Measurements from ENCODE around the gene SLC35F3. TPM values are rescaled to one million over a fixed set of nuclear protein-coding genes. Genes with fewer than 3 reads are reported as not detected.

Gene SLC35F3
- total RNA-seq, 3 donors from 2014 or later = 0.17 to 0.89 (median 0.20) TPM

DNA sequence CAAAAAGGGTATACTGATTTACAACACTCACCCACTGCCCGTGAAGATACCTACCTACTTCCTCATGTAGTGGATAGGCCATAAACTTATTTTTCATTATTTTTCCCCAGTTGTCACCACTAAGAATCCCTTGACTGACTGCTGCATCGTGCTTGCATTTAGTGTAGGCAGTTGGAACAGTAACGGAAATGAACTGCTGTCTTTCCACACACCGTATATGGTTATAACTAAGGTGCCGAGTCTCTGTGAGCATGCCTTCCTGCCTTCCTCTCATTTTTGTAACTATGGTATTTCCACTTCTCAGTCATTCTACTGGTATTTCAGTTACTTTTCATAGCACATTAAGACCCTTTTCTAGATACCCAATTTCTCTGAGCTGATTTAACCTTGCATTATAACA is 36.4 kb downstream of the SLC35F3 start:
- intact Hi-C loops (cut with DNase I, micrococcal nuclease) = no loop called here
- no peak for DNase-seq
- TF ChIP-seq, protein P1, sequence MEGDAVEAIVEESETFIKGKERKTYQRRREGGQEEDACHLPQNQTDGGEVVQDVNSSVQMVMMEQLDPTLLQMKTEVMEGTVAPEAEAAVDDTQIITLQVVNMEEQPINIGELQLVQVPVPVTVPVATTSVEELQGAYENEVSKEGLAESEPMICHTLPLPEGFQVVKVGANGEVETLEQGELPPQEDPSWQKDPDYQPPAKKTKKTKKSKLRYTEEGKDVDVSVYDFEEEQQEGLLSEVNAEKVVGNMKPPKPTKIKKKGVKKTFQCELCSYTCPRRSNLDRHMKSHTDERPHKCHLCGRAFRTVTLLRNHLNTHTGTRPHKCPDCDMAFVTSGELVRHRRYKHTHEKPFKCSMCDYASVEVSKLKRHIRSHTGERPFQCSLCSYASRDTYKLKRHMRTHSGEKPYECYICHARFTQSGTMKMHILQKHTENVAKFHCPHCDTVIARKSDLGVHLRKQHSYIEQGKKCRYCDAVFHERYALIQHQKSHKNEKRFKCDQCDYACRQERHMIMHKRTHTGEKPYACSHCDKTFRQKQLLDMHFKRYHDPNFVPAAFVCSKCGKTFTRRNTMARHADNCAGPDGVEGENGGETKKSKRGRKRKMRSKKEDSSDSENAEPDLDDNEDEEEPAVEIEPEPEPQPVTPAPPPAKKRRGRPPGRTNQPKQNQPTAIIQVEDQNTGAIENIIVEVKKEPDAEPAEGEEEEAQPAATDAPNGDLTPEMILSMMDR (IDR thresholded peaks at IDR 0.05) = no peak
- no peak for ATAC-seq
- Histone ChIP-seq H3K36me3 (ENCODE audit: low read depth) (no peaks in the 10 kb centered on the region), H3K4me1 (ENCODE audit: low read depth) (no peaks in the 10 kb centered on the region), H3K4me3 (no peak overlapping the region), H3K9me3 (no peaks in the 10 kb centered on the region)

DNA sequence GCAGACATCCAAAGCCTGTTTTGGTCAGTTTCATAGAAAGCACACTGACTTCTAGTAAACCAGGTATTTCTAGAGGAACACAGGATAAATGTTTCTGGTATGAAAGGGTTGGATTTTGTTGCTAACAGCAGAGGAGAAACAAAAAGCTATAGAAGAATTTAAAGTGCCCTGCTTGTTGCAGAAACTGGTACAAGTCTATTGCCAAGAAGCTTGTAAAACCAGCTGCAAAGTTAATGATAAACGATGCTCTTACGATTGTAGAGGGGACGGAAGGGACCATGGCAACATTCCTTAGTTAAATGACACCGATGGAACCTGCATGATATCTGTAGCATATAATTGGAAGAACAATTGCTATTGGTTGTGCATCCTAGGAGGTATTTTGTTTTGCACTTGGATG is 40.1 kb downstream of the SLC35F3 start:
- no peak overlapping the region for H3K4me3 ChIP-seq
- intact Hi-C loops (cut with DNase I, micrococcal nuclease) = no loop called here
- H3K4me1 ChIP-seq (ENCODE audit: low read depth) = no peaks in the 10 kb centered on the region
- DNase-seq (no peak), ATAC-seq (no peak)
- no peaks in the 10 kb centered on the region for H3K9me3 ChIP-seq
- TF ChIP-seq, protein P1 (IDR thresholded peaks at IDR 0.05) = no peak
- no peaks in the 10 kb centered on the region for H3K36me3 ChIP-seq (ENCODE audit: low read depth)

DNA sequence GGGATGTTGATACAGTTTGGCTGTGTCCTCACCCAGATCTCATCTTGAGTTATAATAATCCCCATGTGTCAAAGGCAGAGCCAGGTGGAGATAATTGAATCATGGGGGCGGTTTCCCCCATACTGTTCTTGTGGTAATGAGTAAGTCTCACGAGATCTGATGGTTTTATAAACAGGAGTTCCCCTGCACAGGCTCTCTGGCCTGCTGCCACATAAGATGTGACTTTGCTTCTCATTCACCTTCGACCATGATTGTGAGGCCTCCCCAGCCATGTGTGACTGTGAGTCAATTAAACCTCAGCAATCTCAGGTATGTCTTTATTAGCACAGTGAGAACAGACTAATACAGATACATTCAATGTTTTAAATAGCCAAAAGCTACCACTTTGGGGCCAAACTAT is 41.1 kb downstream of the SLC35F3 start:
- no peaks in the 10 kb centered on the region for H3K4me1 ChIP-seq (ENCODE audit: low read depth)
- DNase-seq = no peak
- intact Hi-C loops (cut with DNase I, micrococcal nuclease) = no loop called here
- no peaks in the 10 kb centered on the region for H3K36me3 ChIP-seq (ENCODE audit: low read depth)
- no peaks in the 10 kb centered on the region for H3K9me3 ChIP-seq
- no peak for ATAC-seq
- TF ChIP-seq, protein P1 (IDR thresholded peaks at IDR 0.05) = no peak
- H3K4me3 ChIP-seq = no peak overlapping the region

DNA sequence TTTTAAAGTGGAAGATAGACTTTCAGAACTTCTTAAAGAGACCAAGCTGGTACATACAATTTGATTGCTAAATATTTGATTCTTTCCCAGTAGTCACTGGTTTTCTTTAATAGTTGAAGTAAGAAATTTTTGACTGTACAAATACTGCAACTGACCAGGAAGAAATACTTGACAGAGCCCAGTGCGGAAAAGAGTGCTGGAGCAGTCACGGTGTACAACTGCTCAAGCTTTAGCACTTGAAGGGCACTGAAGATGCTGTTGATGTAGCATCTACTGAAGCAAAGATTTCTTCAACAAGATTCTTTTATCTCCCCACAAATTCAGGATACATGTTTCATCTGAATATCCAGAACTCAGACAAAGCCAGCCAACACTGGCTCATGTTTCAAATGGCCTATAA is 41.5 kb downstream of the SLC35F3 start:
- TF ChIP-seq, protein P1 (IDR thresholded peaks at IDR 0.05) = no peak
- no peaks in the 10 kb centered on the region for H3K4me1 ChIP-seq (ENCODE audit: low read depth)
- H3K36me3 ChIP-seq (ENCODE audit: low read depth) = no peaks in the 10 kb centered on the region
- H3K9me3 ChIP-seq = peaks cover 1% of the 10 kb centered on the region
- H3K4me3 ChIP-seq = no peak overlapping the region
- ATAC-seq = no peak
- no peak for DNase-seq
- intact Hi-C loops (cut with DNase I, micrococcal nuclease) = no loop called here

DNA sequence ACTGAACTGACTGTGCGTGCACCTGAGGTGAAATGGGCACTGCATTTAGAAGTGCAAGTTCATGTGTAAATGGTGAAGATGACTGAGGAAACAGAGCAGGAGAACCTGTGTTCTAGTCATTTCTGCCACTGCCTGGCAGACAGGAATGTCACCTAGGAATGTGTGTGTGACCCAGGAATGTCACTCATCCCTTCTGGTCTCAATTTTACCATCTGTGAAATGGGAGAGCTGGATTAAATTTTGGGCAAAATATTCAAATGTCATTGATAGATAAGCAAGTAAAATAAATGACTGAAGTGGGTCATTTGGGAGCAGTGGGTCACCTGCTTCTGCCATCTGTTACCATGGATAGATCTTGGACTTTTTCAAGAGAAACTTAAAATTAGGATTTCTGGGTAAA is 42.2 kb downstream of the SLC35F3 start:
- no peaks in the 10 kb centered on the region for H3K36me3 ChIP-seq (ENCODE audit: low read depth)
- ATAC-seq = no peak
- TF ChIP-seq, protein P1 (IDR thresholded peaks at IDR 0.05) = no peak
- H3K4me1 ChIP-seq (ENCODE audit: low read depth) = no peaks in the 10 kb centered on the region
- H3K9me3 ChIP-seq = peaks cover 7% of the 10 kb centered on the region
- DNase-seq = no peak
- H3K4me3 ChIP-seq = no peak overlapping the region
- intact Hi-C loops (cut with DNase I, micrococcal nuclease) = no loop called here

DNA sequence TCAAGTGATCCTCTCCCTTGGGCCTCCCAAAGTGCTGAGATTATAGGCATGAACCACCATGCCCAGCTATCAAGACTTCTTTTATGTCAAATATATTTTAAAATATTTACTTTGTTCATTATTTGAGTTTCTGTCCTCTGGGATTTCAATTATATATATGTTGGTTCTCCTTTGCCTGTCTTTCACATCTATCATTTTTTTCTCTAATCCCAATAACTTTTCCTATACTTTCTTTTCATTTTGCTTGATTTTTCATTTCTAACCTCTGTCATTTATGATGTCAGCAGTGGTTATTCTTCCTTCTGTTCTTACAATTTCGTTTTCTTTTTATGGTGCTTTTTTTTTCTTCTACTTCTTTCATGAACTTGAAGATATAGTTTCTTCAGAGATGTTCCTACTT is 47.3 kb downstream of the SLC35F3 start:
- DNase-seq = no peak
- intact Hi-C loops (cut with DNase I, micrococcal nuclease) = no loop called here

More for the DNA sequence above, 47.3 kb downstream of the SLC35F3 start:
- TF ChIP-seq, protein P1 (IDR thresholded peaks at IDR 0.05) = no peak
- no peaks in the 10 kb centered on the region for H3K36me3 ChIP-seq (ENCODE audit: low read depth)
- no peak overlapping the region for H3K4me3 ChIP-seq
- H3K9me3 ChIP-seq = peaks cover 14% of the 10 kb centered on the region
- ATAC-seq = no peak
- H3K4me1 ChIP-seq (ENCODE audit: low read depth) = no peaks in the 10 kb centered on the region
